Measurements from ENCODE around the gene SPAST.
"Not testable (repeated sequence)": the region's sequence is repeated elsewhere in the genome, so short reads cannot be mapped to it uniquely, and the experiment has no call there.

The SPAST gene

DNA sequence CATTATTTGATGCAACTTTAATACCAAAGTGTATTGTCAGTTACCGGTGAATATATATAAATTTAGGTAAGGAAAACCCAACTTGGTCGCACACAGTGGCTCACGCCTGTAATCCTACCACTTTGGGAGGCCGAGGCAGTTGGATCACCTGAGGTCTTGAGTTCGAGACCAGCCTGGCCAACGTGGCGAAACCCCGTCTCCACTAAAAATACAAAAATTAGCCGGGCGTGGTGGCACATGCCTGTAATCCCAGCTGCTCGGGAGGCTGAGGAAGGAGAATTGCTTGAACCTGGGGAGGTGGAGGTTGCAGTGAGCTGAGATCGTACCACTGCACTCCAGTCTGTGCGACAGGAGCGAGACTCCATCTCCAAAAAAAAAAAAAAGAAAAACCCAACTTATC lies 88.2 kb downstream of the SPAST start:
- H3K27ac ChIP-seq (ENCODE audit: low read depth, low read length); H3K4me3 ChIP-seq (ENCODE audit: low read length); H3K4me1 ChIP-seq (ENCODE audit: control insufficient read depth, insufficient read depth, low read length); H3K27me3 ChIP-seq (ENCODE audit: control insufficient read depth, insufficient read depth, low read length); H3K36me3 ChIP-seq (ENCODE audit: control insufficient read depth, insufficient read depth, low read length); H3K9ac ChIP-seq (ENCODE audit: low read length): not testable (repeated sequence)

DNA sequence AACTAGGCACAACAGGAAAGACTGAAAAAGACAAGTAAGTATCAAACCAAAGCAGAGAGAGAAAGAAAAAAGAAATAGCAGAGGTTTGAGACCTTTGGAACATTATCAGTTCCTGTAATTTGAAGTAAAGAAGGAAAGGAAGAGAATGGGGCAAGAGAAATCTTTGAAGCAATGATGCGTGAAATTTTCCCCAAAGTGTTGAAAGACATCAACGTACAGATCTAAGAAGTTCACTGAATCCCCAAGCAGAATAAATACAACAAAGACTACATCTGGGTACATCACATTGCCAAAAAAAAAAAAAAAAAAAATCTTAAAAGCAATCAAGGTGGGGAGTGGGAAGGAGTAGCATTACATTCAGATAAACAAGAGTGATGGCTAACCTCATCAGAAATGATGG lies 96.3 kb downstream of the SPAST start:
- no peak overlapping the region for H3K4me3 ChIP-seq (ENCODE audit: low read length)
- no peaks in the 10 kb centered on the region for H3K27me3 ChIP-seq (ENCODE audit: control insufficient read depth, insufficient read depth, low read length)
- H3K27ac ChIP-seq (ENCODE audit: low read depth, low read length), result no peak overlapping the region
- no peak overlapping the region for H3K9ac ChIP-seq (ENCODE audit: low read length)
- H3K36me3 ChIP-seq (ENCODE audit: control insufficient read depth, insufficient read depth, low read length), result no peaks in the 10 kb centered on the region
- H3K4me1 ChIP-seq (ENCODE audit: control insufficient read depth, insufficient read depth, low read length), result peaks cover 2% of the 10 kb centered on the region

DNA sequence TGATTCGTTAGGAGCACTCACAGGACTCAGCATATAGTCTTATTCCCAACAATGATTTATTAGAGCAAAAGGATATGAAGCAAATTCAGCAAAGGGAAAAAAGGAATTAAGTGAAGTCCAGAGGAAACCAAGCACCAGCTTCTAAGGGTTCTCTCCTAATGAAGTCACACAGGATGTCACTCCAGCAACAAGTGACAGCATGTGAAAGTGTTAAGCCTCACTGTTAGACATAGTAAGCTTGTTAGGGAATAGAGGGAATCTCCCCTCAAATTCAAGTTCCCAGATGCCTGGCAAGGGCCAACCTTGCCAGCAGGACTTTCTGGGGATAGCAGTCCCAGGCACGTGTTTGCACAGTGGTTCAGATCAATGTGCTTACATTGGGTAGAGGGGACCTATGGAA lies 97.9 kb downstream of the SPAST start:
- H3K9ac ChIP-seq (ENCODE audit: low read length), result no peak overlapping the region
- H3K36me3 ChIP-seq (ENCODE audit: control insufficient read depth, insufficient read depth, low read length), result no peaks in the 10 kb centered on the region
- H3K4me3 ChIP-seq (ENCODE audit: low read length), result no peak overlapping the region

DNA sequence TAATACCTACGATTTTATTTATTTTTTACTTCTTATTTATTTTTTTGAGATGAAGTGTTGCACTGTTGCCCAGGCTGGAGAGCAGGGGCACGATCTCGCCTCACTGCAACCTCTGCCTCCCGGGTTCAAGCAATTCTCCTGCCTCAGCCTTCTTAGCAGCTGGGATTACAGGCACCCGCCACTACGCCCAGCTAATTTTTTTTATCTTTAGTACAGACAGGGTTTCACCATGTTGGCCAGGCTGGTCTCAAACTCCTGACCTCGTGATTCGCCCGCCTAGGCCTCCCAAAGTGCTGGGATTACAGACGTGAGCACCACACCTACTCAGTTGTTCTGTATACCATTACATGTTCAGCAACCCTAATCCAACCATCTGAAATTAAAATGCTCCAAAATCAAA lies 100.9 kb downstream of the SPAST start:
- H3K9ac ChIP-seq (ENCODE audit: low read length); H3K4me3 ChIP-seq (ENCODE audit: low read length); H3K27ac ChIP-seq (ENCODE audit: low read depth, low read length); H3K27me3 ChIP-seq (ENCODE audit: control insufficient read depth, insufficient read depth, low read length); H3K36me3 ChIP-seq (ENCODE audit: control insufficient read depth, insufficient read depth, low read length); H3K4me1 ChIP-seq (ENCODE audit: control insufficient read depth, insufficient read depth, low read length): not testable (repeated sequence)

More for the DNA sequence above, 97.9 kb downstream of the SPAST start:
- Histone ChIP-seq H3K27ac (ENCODE audit: low read depth, low read length) (no peak overlapping the region), H3K4me1 (ENCODE audit: control insufficient read depth, insufficient read depth, low read length) (peaks cover 4% of the 10 kb centered on the region), H3K27me3 (ENCODE audit: control insufficient read depth, insufficient read depth, low read length) (no peaks in the 10 kb centered on the region)

DNA sequence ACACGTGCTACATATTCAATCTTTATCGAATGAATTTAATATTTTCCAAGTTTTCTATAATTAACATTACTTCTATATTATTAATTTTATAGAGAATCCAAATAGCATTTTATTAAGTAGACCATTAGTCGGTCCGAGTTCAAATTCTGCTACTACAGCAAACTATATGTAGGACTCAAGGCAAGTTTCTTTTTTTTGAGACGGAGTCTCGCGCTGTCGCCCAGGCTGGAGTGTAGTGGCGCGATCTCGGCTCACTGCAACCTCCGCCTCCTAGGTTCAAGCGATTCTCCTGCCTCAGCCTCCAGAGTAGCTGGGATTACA lies 101.6 kb downstream of the SPAST start:
- H3K27me3 ChIP-seq (ENCODE audit: control insufficient read depth, insufficient read depth, low read length), result not testable (repeated sequence)

DNA sequence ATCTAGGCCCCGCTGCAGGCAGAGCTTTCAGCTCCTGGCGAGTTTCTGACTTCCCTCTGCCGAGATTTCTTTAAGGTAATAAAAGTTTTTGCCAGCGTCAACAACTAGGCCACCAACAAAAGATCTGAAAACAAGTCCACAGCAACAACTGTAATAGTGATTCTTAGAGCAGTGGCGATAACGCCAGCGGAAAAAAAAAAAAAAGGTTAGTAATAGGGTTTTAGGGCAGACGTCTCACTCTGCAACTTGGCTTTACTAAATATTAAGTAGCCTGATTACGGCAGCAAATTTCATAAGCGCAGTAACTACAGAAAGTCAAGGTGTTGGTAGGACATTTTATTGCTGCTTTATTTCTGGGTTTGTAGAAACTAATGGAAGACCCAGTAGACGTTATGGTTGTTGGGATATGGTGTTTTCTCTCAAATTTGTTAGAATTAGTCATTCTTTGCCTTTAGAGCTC lies 102.8 kb downstream of the SPAST start:
- Histone ChIP-seq H3K27me3 (ENCODE audit: control insufficient read depth, insufficient read depth, low read length) (no peaks in the 10 kb centered on the region), H3K4me3 (ENCODE audit: low read length) (peak overlapping the region; percentile 86), H3K4me1 (ENCODE audit: control insufficient read depth, insufficient read depth, low read length) (peaks cover 5% of the 10 kb centered on the region), H3K9ac (ENCODE audit: low read length) (peak overlapping the region; percentile 56), H3K27ac (ENCODE audit: low read depth, low read length) (peak overlapping the region; percentile 83), H3K36me3 (ENCODE audit: control insufficient read depth, insufficient read depth, low read length) (no peaks in the 10 kb centered on the region)

More for the DNA sequence above, 101.6 kb downstream of the SPAST start:
- not testable (repeated sequence) for H3K36me3 ChIP-seq (ENCODE audit: control insufficient read depth, insufficient read depth, low read length); H3K4me1 ChIP-seq (ENCODE audit: control insufficient read depth, insufficient read depth, low read length)
- Histone ChIP-seq H3K4me3 (ENCODE audit: low read length) (peak overlapping the region; percentile 86), H3K9ac (ENCODE audit: low read length) (peak overlapping the region; percentile 46), H3K27ac (ENCODE audit: low read depth, low read length) (peak overlapping the region; percentile 83)

DNA sequence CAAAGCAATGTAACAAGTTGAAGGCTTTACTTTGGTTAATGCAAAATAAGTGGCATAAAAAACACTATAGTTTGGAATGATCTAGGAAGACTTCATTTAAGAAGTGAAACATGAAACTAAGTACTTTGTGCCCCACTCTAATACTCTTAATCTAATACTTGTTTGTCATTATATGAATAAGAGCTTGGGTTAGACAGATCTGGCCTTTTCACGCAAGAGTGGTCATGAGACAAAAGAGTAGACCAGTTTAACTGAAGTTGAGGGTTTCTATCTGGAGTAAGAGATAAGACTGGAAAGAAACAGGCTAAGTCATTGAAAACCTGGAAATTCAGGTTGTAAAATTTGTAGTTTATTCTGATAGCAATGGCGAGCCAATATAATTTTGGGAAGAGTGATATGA lies 105.2 kb downstream of the SPAST start:
- H3K27ac ChIP-seq (ENCODE audit: low read depth, low read length), result no peak overlapping the region
- peaks cover 5% of the 10 kb centered on the region for H3K4me1 ChIP-seq (ENCODE audit: control insufficient read depth, insufficient read depth, low read length)
- no peaks in the 10 kb centered on the region for H3K36me3 ChIP-seq (ENCODE audit: control insufficient read depth, insufficient read depth, low read length)
- H3K4me3 ChIP-seq (ENCODE audit: low read length), result no peak overlapping the region
- no peaks in the 10 kb centered on the region for H3K27me3 ChIP-seq (ENCODE audit: control insufficient read depth, insufficient read depth, low read length)
- no peak overlapping the region for H3K9ac ChIP-seq (ENCODE audit: low read length)

DNA sequence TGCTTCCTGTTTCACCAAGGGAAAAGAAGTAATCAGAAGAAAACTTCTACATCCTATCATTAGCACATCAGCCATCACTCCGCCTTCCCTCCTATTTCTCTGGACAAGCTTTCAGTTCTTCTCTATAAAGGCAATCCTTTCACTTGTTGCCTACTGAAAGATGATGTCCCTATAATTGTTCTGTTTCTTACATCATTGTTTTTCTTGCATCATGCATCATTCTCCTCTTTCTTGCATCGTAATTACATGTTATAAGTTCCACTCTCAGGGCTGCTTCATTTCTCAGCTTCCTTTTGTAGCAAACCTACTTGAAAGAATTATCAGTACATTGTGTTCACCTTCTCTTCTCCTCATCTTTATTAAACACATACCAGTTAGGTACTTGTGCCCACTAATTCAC lies 109.5 kb downstream of the SPAST start:
- Histone ChIP-seq H3K9ac (ENCODE audit: low read length) (no peak overlapping the region), H3K36me3 (ENCODE audit: control insufficient read depth, insufficient read depth, low read length) (peaks cover 3% of the 10 kb centered on the region), H3K4me1 (ENCODE audit: control insufficient read depth, insufficient read depth, low read length) (no peaks in the 10 kb centered on the region), H3K27me3 (ENCODE audit: control insufficient read depth, insufficient read depth, low read length) (no peaks in the 10 kb centered on the region), H3K4me3 (ENCODE audit: low read length) (no peak overlapping the region), H3K27ac (ENCODE audit: low read depth, low read length) (no peak overlapping the region)

DNA sequence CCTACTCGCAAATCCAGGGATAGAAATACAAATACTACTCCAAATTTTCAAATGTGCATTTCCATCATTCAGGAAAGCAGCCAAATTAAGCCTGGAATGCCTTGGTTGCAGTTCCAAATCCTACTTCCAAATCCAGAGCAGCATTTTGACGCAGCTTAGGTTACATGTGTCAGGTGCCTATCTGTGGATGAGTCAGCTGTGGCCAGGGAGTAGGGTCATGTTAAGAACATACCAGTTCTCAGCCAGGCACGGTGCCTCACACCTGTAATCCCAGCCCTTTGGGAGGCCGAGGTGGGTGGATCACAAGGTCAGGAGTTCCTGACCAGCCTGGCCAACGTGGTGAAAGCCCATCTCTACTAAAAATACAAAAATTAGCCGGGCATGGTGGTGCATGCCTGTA lies 119.3 kb downstream of the SPAST start:
- H3K36me3 ChIP-seq (ENCODE audit: control insufficient read depth, insufficient read depth, low read length), result peaks cover 5% of the 10 kb centered on the region

DNA sequence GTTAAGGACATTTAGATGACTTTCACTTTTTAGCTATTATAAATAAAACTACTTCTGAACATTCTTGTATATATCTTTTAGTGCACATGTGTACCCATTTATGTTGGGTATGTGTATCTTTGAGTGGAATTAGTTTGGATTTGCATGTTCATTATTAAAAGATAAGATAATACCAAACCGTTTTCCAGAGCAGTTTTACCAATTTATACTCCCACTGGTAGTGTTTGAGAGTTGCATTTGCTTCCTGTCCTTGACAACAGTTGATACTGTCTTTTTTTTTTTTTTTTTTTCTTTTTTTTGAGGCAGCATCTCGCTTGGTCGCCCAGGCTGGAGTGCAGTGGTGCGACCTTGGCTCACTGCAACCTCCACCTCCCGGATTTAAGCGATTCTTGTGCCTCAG lies 125.7 kb downstream of the SPAST start:
- Histone ChIP-seq H3K36me3 (ENCODE audit: control insufficient read depth, insufficient read depth, low read length) (peaks cover 2% of the 10 kb centered on the region), H3K9ac (ENCODE audit: low read length) (no peak overlapping the region), H3K4me3 (ENCODE audit: low read length) (no peak overlapping the region), H3K27me3 (ENCODE audit: control insufficient read depth, insufficient read depth, low read length) (no peaks in the 10 kb centered on the region), H3K4me1 (ENCODE audit: control insufficient read depth, insufficient read depth, low read length) (no peaks in the 10 kb centered on the region), H3K27ac (ENCODE audit: low read depth, low read length) (no peak overlapping the region)

More for the DNA sequence above, 119.3 kb downstream of the SPAST start:
- H3K4me3 ChIP-seq (ENCODE audit: low read length), result no peak overlapping the region
- no peak overlapping the region for H3K27ac ChIP-seq (ENCODE audit: low read depth, low read length)
- H3K27me3 ChIP-seq (ENCODE audit: control insufficient read depth, insufficient read depth, low read length), result no peaks in the 10 kb centered on the region
- no peak overlapping the region for H3K9ac ChIP-seq (ENCODE audit: low read length)
- H3K4me1 ChIP-seq (ENCODE audit: control insufficient read depth, insufficient read depth, low read length), result no peaks in the 10 kb centered on the region

DNA sequence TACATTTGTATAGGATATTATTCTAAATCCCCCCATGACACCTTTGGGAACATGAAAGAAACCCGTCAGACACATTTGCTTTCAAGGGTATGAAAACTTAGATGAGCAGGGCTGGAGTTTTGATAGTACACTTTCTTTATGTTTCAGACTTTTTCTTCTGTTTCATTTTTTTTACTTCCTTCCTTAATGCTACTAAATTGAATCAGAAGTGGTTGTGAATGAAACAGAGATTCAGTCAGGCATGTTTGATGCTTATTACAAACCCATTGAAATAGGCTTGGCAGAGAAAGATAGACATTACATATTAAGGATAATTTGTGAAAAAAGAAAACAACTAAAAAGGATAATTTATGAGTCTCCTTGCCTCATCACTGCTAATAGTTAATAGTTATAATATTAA lies 129.1 kb downstream of the SPAST start:
- Histone ChIP-seq H3K9ac (ENCODE audit: low read length) (no peak overlapping the region), H3K27ac (ENCODE audit: low read depth, low read length) (no peak overlapping the region), H3K4me3 (ENCODE audit: low read length) (no peak overlapping the region), H3K36me3 (ENCODE audit: control insufficient read depth, insufficient read depth, low read length) (no peaks in the 10 kb centered on the region), H3K27me3 (ENCODE audit: control insufficient read depth, insufficient read depth, low read length) (no peaks in the 10 kb centered on the region), H3K4me1 (ENCODE audit: control insufficient read depth, insufficient read depth, low read length) (no peaks in the 10 kb centered on the region)

DNA sequence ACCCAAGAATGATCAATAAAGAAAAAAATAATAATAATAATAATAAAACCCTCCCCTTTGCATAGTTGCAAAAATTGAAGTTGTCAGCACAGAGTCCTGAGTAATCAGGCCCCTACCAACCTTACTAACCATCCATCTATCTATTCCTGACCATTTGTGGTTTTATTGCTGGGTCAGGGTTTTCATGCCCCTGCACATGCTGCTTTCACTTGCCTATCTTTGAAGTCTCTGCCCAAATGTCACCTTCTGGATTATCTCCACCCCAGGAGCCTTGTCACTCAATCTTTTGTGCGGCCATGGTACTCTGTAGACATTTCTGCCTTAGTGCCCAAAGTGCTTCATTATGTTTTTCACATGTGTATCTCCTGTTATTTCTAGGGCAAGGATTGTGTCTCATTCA lies 137.5 kb downstream of the SPAST start:
- Histone ChIP-seq H3K4me1 (ENCODE audit: control insufficient read depth, insufficient read depth, low read length) (no peaks in the 10 kb centered on the region), H3K9ac (ENCODE audit: low read length) (no peak overlapping the region), H3K27ac (ENCODE audit: low read depth, low read length) (no peak overlapping the region), H3K27me3 (ENCODE audit: control insufficient read depth, insufficient read depth, low read length) (no peaks in the 10 kb centered on the region), H3K4me3 (ENCODE audit: low read length) (no peak overlapping the region), H3K36me3 (ENCODE audit: control insufficient read depth, insufficient read depth, low read length) (peaks cover 3% of the 10 kb centered on the region)

DNA sequence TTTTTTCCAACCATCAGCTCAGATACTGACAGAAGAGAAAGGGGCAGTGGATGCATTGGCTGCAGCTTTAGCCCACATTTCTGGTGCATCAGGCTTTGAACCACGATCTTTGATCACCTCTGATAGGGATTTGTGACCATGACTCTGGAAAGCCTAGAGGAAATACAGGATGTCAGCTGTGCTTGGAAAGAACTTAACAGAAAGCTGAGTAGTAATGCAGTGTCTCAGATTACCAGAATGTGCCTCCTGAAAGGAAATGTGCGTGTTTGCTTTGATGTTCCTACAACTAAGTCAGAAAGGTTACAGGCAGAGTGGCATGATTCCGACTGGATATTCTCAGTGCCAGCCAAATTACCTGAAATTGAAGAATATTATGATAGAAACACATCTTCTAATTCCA lies 140.1 kb downstream of the SPAST start:
- H3K4me1 ChIP-seq (ENCODE audit: control insufficient read depth, insufficient read depth, low read length); H3K27ac ChIP-seq (ENCODE audit: low read depth, low read length); H3K36me3 ChIP-seq (ENCODE audit: control insufficient read depth, insufficient read depth, low read length); H3K27me3 ChIP-seq (ENCODE audit: control insufficient read depth, insufficient read depth, low read length); H3K9ac ChIP-seq (ENCODE audit: low read length); H3K4me3 ChIP-seq (ENCODE audit: low read length): not testable (repeated sequence)
